Measurements from ENCODE around the gene ZDHHC13.

Gene ZDHHC13

DNA sequence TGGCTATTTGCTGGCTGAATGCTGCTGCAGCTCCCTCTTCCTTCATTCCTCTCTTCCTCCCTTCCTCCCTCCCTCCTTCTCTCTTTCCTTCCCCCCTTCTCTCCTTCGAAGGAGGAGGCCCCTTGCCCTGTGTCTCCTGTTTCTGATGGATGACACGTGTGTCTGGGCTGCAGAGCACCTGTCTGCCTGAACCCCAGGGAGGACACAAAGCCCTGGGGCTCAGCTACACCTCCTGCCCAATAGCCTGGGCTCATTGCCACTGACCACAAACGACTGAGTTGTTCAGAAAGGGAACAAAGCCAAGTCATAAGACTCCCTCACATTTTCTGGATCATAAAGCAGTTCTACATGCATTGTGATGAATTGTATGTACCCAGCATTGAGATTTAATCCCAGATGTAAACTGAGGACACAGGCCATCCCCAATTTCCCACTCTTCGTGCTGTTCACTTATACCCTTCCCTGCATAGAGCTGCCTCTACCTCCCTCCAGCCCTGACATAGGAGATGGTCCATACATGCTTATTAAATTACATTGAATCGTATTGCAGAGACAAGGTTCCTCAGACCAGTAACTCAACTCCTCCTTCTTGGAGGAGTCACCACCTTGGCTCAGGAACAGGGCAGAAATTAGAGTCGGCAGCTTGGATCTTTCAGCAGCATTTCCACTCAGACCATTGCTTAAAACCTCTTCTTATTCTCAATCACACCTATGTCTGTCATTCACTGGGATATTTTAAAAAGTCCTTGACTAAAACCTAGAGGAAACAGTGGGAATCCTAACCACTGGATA lies 83.6 kb downstream of the ZDHHC13 start:
- in situ Hi-C loops (cut with MboI; ENCODE audit: low sequenced_read_pairs), result no loop called here

DNA sequence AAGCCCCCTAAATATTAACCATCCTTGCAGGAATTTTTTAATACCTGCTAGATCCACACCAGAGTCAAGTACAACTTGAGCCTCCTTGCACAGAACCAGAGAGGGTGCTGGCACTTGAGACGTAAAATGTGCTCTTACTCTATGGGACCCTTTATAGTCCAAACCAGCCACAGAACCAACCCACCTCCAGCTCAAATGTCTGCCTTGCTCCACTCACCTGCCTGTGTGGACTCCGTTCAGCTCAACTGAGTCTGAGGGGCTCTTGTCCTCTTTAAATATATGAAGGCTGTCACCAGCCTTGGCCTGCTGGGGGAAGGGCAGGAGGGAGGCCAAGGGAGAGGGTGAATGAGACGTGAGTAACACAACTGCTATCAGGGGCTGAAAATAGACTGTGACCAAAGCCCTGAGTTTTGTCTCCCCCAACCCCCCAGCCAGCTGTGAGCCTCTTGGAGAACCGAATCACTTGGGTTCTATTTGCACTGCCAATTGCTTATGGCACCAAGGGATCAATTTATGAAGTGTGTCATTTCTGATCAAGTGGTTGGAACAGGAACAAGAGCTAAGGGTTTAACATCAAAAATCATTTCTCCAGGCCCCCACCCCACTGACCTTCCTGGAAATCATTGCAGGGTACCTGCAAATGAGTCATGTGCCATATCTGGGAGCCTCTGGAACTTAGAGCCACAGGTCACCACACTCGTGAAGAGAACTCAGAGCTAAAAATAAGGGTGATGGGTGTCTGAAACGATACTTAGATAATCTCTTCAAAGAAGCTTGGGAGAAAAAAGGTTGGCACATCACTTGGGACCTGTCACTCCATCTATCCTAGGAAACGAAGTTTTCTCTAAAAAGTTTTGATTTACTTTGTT lies 85.0 kb downstream of the ZDHHC13 start, which contains the start of gene CSRP3:
TSS of gene CSRP3 (minus strand) at position 247 of the 869 bp plus-strand sequence. CDS start 9,535 bp downstream, outside the sequence.
- in situ Hi-C loops (cut with MboI; ENCODE audit: low sequenced_read_pairs), result no loop called here

DNA sequence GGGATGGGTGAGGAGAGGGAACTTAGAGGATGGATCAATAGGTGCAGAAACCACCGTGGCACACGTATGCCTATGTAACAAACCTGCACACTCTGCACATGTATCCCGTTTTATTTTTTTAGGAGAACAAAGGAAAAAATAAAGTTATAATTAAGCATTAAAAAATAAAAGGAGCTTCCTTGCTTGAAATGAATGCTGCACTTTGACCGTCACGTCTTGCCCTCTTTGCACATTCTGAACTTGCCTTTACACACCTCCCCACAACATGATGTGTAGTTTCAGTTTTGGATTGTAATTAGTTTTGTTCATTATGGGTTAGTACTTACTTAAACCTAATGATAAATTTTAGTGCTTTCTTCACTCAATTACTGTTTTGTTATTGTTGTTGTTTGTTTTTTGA lies 87.9 kb downstream of the ZDHHC13 start:
- in situ Hi-C loops (cut with MboI; ENCODE audit: low sequenced_read_pairs), result no loop called here

DNA sequence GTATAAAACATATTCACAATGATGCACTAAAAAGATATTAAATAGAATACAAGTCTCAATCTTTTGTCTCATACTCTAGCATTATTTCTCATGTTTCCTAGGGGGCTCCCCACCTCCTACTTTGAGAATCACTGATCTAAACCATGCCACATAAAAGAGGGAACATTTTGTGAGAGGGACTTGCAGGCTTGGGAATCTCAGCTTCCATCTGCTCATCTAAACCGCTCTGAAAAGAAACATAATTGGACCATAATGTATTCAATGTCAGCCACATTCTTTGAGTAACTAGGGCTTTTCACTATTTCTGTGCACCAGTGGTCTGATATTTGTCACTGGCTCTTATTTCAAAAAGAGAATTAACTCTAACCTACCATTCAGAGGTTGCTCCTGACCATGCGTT lies 91.2 kb downstream of the ZDHHC13 start:
- in situ Hi-C loops (cut with MboI; ENCODE audit: low sequenced_read_pairs), result no loop called here

DNA sequence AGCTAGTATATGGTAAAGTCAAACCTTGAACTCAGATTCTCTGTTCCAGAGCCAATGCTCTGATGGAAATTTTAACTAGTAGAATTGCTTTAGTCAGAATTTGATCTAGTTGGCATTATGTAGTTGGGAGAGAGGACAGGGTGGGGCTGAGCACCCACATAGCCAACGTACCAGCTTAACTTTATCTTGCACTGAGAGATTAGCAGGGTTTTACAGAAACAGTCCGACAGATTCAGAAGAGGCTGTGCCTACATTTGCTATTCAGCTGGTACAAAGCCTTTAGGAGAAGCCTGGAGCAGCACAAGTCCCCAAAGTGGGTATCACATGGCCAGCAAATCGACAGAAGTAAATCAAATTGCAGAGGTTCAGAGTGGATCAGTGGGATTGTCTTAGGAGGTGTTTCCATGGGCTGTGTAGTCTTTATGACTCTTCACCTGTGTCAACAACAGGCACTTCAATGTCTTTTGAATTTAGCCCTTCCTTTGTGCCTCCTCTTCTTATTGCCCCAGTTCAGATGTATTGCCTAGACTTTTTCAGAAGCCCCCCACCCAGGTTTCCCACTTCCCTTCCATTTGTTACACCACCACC lies 92.1 kb downstream of the ZDHHC13 start:
- in situ Hi-C loops (cut with MboI; ENCODE audit: low sequenced_read_pairs), result no loop called here

DNA sequence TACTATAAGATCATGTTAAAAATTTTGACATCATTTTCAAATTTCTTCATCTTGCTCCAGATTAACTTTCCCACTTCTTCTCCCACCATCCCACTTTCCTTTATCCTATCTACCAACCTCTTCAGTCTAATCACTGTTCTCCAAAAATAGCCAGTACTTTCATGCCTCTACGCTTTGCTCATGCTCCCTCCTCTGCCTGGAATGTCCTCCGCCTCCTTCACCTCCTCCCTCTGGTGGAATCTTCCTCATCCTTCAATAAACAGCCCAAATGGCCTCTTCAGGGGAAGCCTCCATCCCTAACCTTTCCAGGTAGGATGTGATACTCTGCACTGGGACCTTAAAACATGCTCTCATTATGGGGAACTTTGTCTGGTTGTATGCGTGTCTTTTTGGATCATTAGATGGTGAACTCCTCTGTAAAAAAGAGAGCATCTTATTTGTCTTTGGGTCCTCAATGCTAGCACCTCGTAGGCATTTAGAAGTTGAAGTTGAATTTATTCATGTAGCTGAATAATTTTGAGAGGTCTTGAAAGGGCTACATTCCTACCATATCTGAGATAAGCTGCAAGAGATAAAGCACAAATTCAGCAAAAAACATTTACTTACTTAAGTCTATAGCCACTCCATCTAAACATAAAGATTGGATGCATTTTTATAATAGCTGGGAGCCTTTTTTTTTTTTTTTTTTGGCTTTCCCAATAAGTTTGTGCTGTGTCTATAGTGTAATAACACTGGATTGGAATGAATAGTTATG lies 92.8 kb downstream of the ZDHHC13 start:
- in situ Hi-C loops (cut with MboI; ENCODE audit: low sequenced_read_pairs), result no loop called here

DNA sequence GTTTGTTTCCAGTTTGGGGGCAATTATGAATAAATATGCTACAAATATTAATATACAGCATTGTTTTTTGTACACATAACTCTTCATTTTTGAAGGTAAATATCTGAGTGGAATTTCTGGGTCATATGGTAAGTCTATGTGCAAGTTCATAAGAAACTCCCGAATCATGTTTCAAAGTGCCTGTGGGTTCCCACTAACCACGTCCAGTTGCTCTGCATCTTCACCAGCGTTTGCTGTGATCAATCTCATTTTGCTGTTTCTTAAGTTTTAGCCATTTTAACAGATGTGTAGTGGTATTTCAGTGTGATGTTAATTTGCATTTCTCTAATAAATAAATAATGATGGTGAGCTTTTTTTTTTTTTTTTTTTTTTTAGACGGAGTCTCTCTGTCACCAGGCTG lies 99.1 kb downstream of the ZDHHC13 start:
- in situ Hi-C loops (cut with MboI; ENCODE audit: low sequenced_read_pairs), result no loop called here

DNA sequence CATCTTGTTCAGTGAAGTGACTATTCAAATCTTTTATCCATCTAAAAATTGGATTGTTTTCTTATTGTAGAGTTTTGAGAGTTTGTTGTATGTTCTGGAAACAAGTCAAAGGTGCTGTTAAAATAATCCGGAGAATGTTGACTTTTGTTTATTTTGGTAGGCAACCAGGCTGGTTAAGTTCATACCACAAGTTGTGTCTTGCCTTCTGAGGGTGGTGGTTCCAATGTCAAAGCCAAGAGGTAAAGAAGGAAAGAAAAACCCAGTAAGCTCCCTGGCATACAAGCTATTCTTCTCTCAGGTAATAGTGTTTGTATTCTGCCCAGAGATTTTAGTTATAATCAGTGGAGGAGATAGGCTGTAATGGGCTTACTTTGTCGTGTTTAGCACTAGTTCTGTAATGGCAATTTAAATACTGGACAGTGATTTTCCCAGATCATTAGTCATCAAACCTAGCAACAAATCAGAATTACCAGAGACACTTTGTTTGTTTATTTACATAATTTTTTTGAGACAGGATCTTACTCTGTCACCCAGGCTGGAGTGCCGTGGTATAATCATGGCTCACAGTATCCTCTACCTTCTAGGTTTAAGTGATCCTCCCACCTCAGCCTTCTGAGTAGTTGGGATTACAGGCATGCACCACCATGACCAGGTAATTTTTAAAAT lies 99.9 kb downstream of the ZDHHC13 start:
- in situ Hi-C loops (cut with MboI; ENCODE audit: low sequenced_read_pairs), result no loop called here

DNA sequence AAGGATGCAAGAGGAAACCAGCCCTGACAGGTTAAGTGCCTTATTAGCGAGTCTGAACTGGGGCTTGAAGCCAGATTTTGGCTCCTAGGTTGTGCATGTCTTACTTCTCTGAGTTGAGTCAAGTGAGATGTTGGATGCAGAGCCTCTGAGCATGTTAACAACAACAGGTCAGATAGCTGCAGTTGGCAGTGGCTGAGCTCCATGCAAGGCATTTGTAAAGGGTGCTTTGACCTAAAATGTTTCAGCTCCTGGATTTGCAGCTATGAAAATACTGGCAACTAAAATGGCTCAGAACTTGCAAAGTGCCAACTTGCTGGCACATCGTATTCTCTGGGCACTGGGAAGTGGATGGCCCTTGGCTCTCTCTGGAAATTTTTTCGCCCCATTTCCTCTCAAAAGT lies 101.2 kb downstream of the ZDHHC13 start:
- in situ Hi-C loops (cut with MboI; ENCODE audit: low sequenced_read_pairs), result no loop called here

DNA sequence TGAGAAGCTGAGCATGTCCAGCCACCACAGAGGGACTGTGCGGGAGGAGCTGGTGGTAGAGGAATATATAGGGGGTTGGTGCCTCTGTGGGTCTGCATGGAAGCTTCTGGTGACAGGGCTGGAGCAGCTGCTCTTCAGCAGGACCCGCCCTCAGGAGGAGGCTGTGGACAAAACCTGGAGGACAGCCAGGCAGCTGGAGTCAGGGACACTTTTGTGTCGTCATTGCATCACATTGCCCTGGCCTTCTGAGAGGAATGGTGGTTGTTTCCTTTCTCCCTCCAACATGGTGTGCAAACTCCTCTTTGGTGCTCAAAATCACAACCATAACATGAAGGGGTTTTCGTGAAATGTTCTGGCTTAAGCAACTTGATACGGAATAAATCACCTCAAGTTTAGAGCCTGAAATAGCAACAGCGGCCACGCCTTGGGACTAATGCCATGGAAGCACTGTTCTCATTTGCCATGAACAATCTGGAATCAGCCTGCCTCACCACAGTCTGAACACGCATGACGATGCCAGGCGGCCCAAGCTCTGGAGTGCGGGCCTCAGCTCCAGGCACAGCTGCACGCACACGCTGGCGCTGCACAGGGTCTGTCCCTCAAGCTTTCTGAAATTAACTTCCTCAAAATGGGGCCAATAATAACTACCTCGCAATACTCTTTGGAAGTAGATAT lies 102.0 kb downstream of the ZDHHC13 start:
- in situ Hi-C loops (cut with MboI; ENCODE audit: low sequenced_read_pairs), result no loop called here

DNA sequence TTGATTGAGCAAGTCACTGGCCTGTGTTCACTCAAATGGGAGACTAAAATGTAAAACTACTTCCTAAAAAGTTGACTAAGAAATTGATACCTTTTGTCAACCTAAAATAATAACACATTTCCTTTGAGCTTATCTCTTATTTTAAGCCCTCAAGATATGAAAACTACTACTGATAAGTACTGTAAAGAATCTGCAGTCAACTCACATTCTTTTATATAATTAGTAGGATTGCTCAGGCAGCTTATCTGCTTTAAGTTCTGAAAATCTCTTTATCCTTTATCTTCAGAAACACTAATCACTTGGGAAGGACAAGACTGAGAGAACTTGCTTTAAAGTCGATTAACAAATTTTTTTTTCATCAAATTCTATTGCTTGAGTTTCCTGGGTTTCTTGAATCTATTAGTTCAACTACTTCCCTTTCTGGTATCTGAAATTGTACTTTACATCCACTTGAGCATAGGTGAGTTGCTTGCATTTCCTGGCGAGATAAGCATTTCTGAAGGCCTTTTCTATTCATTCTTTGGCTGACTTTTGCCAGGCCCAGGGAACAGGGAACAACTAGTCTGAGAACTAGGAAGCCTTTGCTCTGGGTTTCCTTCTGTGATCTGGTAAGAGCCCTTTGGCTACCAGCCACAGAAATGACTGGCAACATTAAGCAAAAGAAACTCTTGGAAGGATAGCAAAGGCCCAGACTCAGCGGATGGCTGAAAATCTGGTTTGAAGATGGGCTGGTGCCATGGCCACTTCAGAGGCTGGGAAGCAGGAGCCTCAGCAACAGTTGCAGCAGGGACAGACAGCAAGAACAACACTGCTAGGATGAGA lies 104.1 kb downstream of the ZDHHC13 start:
- in situ Hi-C loops (cut with MboI; ENCODE audit: low sequenced_read_pairs), result no loop called here

DNA sequence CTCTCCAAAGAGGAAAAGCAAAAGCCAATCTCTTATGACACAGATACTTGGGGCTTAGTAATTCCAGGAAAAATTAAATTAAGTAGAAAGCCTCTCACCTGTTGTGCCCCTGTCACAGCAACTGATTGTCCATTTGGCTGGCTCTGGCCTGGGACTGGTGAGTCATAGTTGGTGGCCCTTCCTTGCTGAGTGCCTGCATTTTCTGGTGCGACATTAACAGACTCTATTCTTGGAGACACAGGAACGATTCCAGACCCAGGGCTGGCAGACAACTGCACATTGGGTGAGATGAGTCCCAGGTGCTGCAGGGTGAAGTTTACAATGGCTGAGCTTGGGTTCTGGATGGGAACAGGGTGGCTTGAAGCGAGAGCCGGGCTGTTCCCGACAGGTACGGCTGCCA lies 108.2 kb downstream of the ZDHHC13 start:
- in situ Hi-C loops (cut with MboI; ENCODE audit: low sequenced_read_pairs), result no loop called here

DNA sequence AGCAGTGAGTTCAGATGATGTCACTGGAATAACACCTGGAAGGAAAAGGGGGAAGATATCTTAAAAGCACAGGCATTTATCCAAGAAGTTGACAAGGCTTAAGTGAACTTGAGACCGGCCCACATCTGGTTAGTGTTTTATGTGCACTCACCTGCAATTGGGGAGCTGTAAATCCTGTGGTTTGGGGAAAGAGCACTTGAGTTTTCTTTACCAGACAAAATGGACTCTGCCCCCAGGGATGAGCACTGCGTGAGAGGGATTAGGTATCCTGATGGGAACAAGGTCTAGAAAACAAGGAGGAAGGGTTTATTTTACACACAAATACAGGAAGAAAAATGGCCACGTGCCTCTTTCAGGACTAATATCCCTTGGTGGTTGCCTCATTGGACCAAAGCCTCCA lies 108.6 kb downstream of the ZDHHC13 start:
- in situ Hi-C loops (cut with MboI; ENCODE audit: low sequenced_read_pairs), result no loop called here

Measured in HL-60/S4 treated with retinoic acid at 250 ng/mL for 4 days and 3 days (cell line).